CD4-positive, alpha-beta memory T cell (primary cell): ENCODE measurements around the gene RNF157. TPM values are rescaled to one million over a fixed set of nuclear protein-coding genes. Genes with fewer than 3 reads are reported as not detected.

Experiments
- CTCF ChIA-PET: fragments of 350-600 bp; sonication (Branson Sonifier 250); formaldehyde crosslinking; loops from one replicate; lab custom pipeline; 2021; ENCODE audit warnings: inconsistent platforms; ENCODE audit not compliant: partially characterized antibody; lab: Charles Lee
- POLR2A ChIA-PET: fragments of 350-600 bp; sonication (Branson Sonifier 250); formaldehyde crosslinking; loops from one replicate; lab custom pipeline; 2021; ENCODE audit not compliant: partially characterized antibody; lab: Charles Lee
- DNase-seq, 5 donors: peaks; one replicate each; pipeline versions ENCODE4 v3.0.0 to v3.0.0-alpha.2; 2020 to 2022; ENCODE audit warnings: mixed read lengths in 1 of 5
- H3K27ac ChIP-seq: one replicate; pipeline ENCODE4 v1.7.0; 2013; ENCODE audit warnings: low read depth, low read length
- H3K27me3 ChIP-seq: 2 replicates; pipeline ENCODE4 v1.7.0; 2013; ENCODE audit warnings: mild to moderate bottlenecking, low read length, moderate library complexity; ENCODE audit not compliant: insufficient read depth
- H3K36me3 ChIP-seq: 2 replicates; pipeline ENCODE4 v1.7.0; 2013; ENCODE audit warnings: mild to moderate bottlenecking, low read length, moderate library complexity; ENCODE audit not compliant: insufficient read depth
- H3K4me1 ChIP-seq: 2 replicates; pipeline ENCODE4 v1.7.0; 2013; ENCODE audit warnings: mild to moderate bottlenecking, low read length, moderate library complexity; ENCODE audit not compliant: insufficient read depth
- H3K4me3 ChIP-seq, 2 donors: one replicate each; pipeline ENCODE4 v1.7.0; 2013; ENCODE audit warnings: low read length in 2 of 2, mild to moderate bottlenecking in 1 of 2
- H3K9me3 ChIP-seq, 2 donors: one replicate each; pipeline ENCODE4 v1.7.0; 2013; ENCODE audit warnings: low read length in 2 of 2, control low read depth in 1 of 2; ENCODE audit not compliant: control insufficient read depth in 1 of 2
- H3K27ac Mint-ChIP-seq, 7 donors: one replicate each; pipeline ENCODE4 v1.8.0; 2020 to 2021; ENCODE audit warnings: mixed read lengths in 7 of 7, mild to moderate bottlenecking in 6 of 7, inconsistent platforms in 3 of 7, moderate library complexity in 3 of 7
- H3K27me3 Mint-ChIP-seq, 2 donors: one replicate each; pipeline ENCODE4 v1.8.0; 2020 to 2021; ENCODE audit warnings: mixed read lengths in 2 of 2
- H3K36me3 Mint-ChIP-seq, 2 donors: one replicate each; pipeline ENCODE4 v1.8.0; 2020 to 2021; ENCODE audit warnings: mixed read lengths in 2 of 2, inconsistent platforms in 1 of 2, mild to moderate bottlenecking in 1 of 2
- H3K4me1 Mint-ChIP-seq, 4 donors: one replicate each; pipeline ENCODE4 v1.8.0; 2020 to 2021; ENCODE audit warnings: mixed read lengths in 4 of 4, mild to moderate bottlenecking in 1 of 4
- H3K4me3 Mint-ChIP-seq, 8 donors: one replicate each; pipeline ENCODE4 v1.8.0; 2020 to 2021; ENCODE audit warnings: mixed read lengths in 8 of 8, mild to moderate bottlenecking in 7 of 8, moderate library complexity in 6 of 8, inconsistent platforms in 3 of 8
- H3K9me3 Mint-ChIP-seq, 8 donors: one replicate each; pipeline ENCODE4 v1.8.0; 2020 to 2021; ENCODE audit warnings: mixed read lengths in 8 of 8, mild to moderate bottlenecking in 5 of 8, inconsistent platforms in 3 of 8, moderate library complexity in 1 of 8
- intact Hi-C: fragments of 100-400 bp; cut with micrococcal nuclease; formaldehyde crosslinking; loops from one replicate; pipeline ENCODE4 v1.15.1; 2023
- polyA plus RNA-seq, 2 donors: library from polyadenylated mRNA; unstranded; fragments of 300-500 nt; fragmentation: Illumina TruSeq; gene quantifications; one replicate each; pipeline ENCODE4 v1.2.3, GENCODE V29; 2021
- total RNA-seq, 2 experiments: library from RNA; stranded (reverse); gene quantifications; one replicate each; pipeline ENCODE4 v1.2.3, GENCODE V29; 2021

Gene RNF157
- total and polyA plus RNA-seq, 4 experiments from 2014 or later, result 4.0 to 22.5 (median 20.0) TPM

DNA sequence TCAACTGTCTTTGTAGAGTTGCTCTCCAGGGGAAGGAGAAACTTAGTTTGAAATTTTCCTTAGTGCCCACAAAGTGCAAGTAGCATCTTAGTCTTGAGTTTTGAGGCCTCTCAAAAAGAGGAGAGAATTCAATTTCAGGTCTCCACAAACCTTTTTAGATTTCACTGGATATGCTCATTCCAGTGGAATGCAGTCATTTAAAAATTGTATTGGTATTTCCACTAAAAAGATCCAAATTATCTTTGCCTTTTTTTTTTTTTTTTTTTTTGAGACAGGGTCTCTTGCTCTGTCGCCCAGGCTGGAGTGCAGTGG lies 92.3 kb downstream of the RNF157 start:
- Histone ChIP-seq H3K4me1 (peaks cover 63% of the 10 kb centered on the region), H3K9me3 (no peaks in the 10 kb centered on the region), H3K4me3 (no peak overlapping the region), H3K36me3 (no peaks in the 10 kb centered on the region), H3K27ac (no peak overlapping the region), H3K27me3 (no peaks in the 10 kb centered on the region)
- Mint-ChIP-seq H3K4me1 (peaks cover 43 to 77% (median 60%) of the 10 kb centered on the region in 4 donors), H3K36me3 (peaks cover 16 to 23% of the 10 kb centered on the region in 2 donors), H3K9me3 (no peaks in the 10 kb centered on the region), H3K27ac (peak overlapping the region in 4 of 7 donors; percentile 51 to 73 (median 56)), H3K27me3 (no peaks in the 10 kb centered on the region), H3K4me3 (no peak overlapping the region)
- ChIA-PET CTCF (interaction anchor here (18.1 kb wide), 1 partner anchor 31 kb away, joined by 214 read pairs; no protein-coding TSS in a partner anchor), POLR2A (no interaction called here)
- no peak for DNase-seq
- intact Hi-C loops, result no loop called here

DNA sequence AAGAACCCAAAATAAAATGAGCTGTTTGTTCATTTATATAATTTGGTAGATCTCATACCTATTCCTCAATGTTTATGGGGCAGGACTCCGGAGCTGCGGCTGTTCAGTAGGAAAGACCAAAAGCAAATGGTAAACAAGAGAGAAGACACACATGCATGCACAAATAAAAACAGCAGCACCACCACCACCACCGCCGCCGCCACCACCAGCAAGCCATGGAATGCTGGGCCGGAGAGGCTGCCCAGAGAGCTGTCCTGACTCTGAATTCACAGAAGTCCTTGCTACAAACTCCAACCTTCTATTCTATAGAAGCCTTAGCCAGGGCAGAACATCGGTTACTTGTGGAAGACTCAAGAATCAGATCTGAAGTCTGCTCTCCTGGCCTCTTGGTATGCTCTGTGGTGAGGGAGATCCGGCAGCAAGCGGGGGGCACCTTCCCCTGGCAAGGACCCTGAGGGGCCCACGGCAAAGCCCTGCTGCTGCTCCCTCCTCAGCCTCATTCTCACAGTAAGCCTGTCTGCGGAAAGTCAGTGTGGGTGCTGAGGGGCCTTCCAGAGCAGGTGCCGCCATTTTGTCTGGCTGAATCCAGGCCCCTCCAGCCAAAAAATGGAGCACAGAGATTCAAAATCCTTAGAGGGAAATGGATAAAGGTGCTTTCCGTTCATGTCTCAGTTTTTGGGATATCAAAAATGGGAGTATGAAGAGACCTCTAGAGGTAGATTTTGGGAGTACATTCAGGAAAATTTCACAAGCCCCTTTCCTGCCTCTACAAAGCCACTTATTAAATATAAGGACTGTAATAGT lies 92.9 kb downstream of the RNF157 start:
- Histone ChIP-seq H3K27ac (no peak overlapping the region), H3K4me1 (peaks cover 63% of the 10 kb centered on the region), H3K27me3 (no peaks in the 10 kb centered on the region), H3K36me3 (no peaks in the 10 kb centered on the region), H3K4me3 (no peak overlapping the region), H3K9me3 (no peaks in the 10 kb centered on the region)
- intact Hi-C loops, result no loop called here
- ChIA-PET POLR2A (interaction anchor here (2.8 to 8.1 kb wide), 3 partner anchors 9 to 121 kb away, joined by 15 to 157 read pairs (median 149); partner anchors contain the start of gene UBALD2), CTCF (interaction anchor here (2.0 to 18.1 kb wide), 2 partner anchors 31 to 117 kb away, joined by 6 to 214 read pairs; no protein-coding TSS in a partner anchor)
- Mint-ChIP-seq H3K9me3 (no peaks in the 10 kb centered on the region), H3K27ac (peak overlapping the region; percentile 31 to 99 (median 64)), H3K27me3 (no peaks in the 10 kb centered on the region), H3K4me3 (no peak overlapping the region), H3K4me1 (peaks cover 43 to 77% (median 60%) of the 10 kb centered on the region in 4 donors), H3K36me3 (peaks cover 14 to 21% of the 10 kb centered on the region in 2 donors)
- DNase-seq, result no peak

DNA sequence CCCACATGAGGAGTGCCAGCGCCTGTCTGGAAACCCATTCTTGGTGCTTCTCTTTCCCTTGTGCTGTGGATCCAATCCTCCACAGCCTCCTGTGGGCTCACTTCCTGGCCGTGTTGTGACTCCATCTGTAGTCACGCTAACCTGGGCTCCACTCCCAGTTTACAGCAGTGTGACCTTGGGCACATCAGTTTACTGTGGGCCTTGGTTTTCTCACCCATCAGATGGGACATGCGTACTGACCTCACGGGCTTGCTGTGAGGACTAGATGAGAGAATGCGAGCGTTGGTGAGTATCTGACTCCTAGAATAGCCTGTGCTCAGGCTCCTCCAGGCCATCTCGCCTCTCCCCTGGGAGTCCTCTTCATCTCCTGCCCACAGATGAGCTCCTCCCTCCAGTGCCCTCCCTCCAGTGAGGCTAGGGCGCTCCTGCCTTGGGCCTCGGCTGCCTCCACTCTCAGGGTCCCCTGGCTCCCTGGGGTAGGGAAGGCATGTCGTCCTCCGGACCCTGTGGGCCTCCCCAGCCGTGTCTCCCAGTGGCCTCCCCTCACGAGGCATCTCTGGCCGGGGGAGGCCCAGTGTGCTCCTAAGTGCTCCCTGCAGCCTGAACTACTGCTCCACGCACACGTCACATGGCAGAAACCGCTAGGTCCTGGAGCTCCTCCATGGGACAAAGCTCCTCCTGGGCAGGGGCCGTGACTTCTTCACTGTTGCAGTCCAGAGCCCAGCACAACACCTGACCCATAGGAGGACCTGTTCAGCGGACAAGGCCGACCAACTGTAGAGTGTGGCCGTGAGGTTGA lies 94.0 kb downstream of the RNF157 start:
- DNase-seq, result no peak
- Mint-ChIP-seq H3K4me3 (peak overlapping the region in 7 of 8 donors; percentile 39 to 83 (median 73)), H3K27me3 (no peaks in the 10 kb centered on the region), H3K9me3 (no peaks in the 10 kb centered on the region), H3K27ac (peak overlapping the region; percentile 83 to 99 (median 97)), H3K4me1 (peaks cover 34 to 77% (median 57%) of the 10 kb centered on the region in 4 donors), H3K36me3 (peaks cover 6 to 10% of the 10 kb centered on the region in 2 donors)
- CTCF ChIA-PET, result interaction anchor here (1.0 to 18.1 kb wide), 9 partner anchors 13 to 137 kb away, joined by 3 to 214 read pairs (median 4); no protein-coding TSS in a partner anchor
- no peaks in the 10 kb centered on the region for H3K9me3 ChIP-seq
- H3K27ac ChIP-seq, result peak overlapping the region; percentile 75
- peak overlapping the region in 1 of 2 donors; percentile 36 for H3K4me3 ChIP-seq
- POLR2A ChIA-PET, result interaction anchor here (0.6 to 8.1 kb wide), 24 partner anchors 6 to 525 kb away, joined by 3 to 157 read pairs (median 4); partner anchors contain the start of genes SRP68 and UBALD2
- peaks cover 63% of the 10 kb centered on the region for H3K4me1 ChIP-seq
- intact Hi-C loops, result no loop called here
- no peaks in the 10 kb centered on the region for H3K27me3 ChIP-seq
- no peaks in the 10 kb centered on the region for H3K36me3 ChIP-seq

DNA sequence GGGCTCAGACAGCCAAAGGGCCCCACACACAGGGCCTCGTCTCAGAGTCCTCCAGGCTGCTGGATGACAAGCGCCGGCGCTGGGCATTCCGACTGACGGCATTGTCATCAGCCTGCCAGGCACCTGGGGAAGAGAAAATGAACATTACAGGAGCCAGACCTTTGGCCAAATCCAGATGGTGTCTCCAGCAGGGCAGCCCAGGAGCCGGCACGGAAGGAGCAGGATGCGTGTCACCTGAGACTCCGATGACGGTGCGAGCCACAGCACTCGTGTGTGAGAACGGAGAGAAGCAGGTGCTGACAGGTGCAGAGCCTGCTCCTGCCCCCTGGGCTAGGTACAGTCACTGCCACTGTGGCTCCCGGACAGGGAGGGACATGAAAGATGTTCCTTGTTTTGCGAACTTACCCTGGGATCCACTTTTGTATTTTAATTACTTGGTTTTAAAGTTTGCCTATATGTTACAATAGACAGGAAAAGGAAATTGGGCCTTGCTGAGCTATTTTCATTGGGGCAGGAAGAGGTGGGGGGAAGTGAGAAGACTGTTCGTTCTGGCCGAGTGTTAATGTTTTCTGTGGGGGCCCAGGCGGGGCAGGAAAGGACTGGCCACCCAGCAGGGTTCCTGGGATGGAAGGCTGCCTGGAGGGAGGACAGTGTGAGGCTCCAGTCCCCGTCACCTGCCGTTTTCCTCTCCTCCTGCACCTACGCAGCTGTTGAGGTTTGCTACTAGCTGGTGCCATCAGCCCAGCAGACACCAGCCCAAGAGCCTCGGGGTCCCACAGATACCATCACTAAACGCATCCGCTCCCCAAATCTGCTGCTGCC lies 94.9 kb downstream of the RNF157 start:
- peak overlapping the region; percentile 39 to 83 (median 73) for H3K4me3 Mint-ChIP-seq
- ChIA-PET CTCF (interaction anchor here (0.7 to 18.1 kb wide), 11 partner anchors 12 to 136 kb away, joined by 3 to 214 read pairs (median 4); no protein-coding TSS in a partner anchor), POLR2A (interaction anchor here (0.6 to 8.1 kb wide), 28 partner anchors 7 to 526 kb away, joined by 3 to 157 read pairs (median 4); partner anchors contain the start of genes SRP68 and UBALD2)
- Histone ChIP-seq H3K9me3 (no peaks in the 10 kb centered on the region), H3K4me1 (peaks cover 66% of the 10 kb centered on the region), H3K27ac (peak overlapping the region; percentile 75), H3K4me3 (peak overlapping the region in 1 of 2 donors; percentile 36), H3K36me3 (no peaks in the 10 kb centered on the region), H3K27me3 (peaks cover 4% of the 10 kb centered on the region)
- H3K36me3 Mint-ChIP-seq, result peaks cover 2 to 4% of the 10 kb centered on the region in 2 donors
- H3K27ac Mint-ChIP-seq, result peak overlapping the region; percentile 83 to 99 (median 97)
- H3K9me3 Mint-ChIP-seq, result no peaks in the 10 kb centered on the region
- DNase-seq, result peak; percentile 62 to 72 (median 67)
- intact Hi-C loops, result loop anchor here (1.0 kb wide), 1 partner anchor 37 kb away; no protein-coding TSS in a partner anchor
- peaks cover 35 to 74% (median 56%) of the 10 kb centered on the region in 4 donors for H3K4me1 Mint-ChIP-seq
- peaks cover 0 to 2% of the 10 kb centered on the region in 2 donors for H3K27me3 Mint-ChIP-seq

DNA sequence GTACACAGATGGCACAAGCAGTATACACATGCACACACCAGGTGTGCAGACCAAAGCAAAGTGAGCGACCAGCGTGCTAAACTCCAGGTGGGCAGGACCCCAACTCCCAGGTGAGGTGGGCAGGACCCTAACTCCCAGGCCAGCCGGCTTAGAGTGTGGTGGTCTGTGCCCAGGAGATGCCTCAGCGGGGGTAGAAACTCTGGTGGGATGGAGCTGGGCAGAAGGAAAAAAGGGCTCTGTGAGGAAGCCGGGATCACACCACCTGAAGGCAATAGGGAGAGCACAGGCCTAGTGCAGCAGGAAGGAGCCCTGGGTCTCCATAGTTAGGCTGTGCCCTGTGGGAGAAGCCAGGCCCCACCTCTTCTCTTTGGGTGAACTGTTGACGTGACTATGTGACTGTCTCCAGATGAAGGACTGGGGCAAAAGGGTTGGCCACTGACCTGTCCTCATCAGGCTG lies 97.7 kb downstream of the RNF157 start:
- peak overlapping the region; percentile 82 to 94 (median 90) for H3K27ac Mint-ChIP-seq
- DNase-seq, result no peak
- intact Hi-C loops, result no loop called here
- H3K27me3 ChIP-seq, result peaks cover 4% of the 10 kb centered on the region
- H3K9me3 ChIP-seq, result no peaks in the 10 kb centered on the region
- no peak overlapping the region for H3K4me3 ChIP-seq
- no peaks in the 10 kb centered on the region for H3K36me3 Mint-ChIP-seq
- ChIA-PET CTCF (interaction anchor here (0.9 to 18.1 kb wide), 5 partner anchors 9 to 137 kb away, joined by 3 to 214 read pairs (median 10); no protein-coding TSS in a partner anchor), POLR2A (interaction anchor here (0.7 to 8.1 kb wide), 12 partner anchors 9 to 126 kb away, joined by 3 to 157 read pairs (median 4); partner anchors contain the start of genes EXOC7 and UBALD2)
- peaks cover 73% of the 10 kb centered on the region for H3K4me1 ChIP-seq
- no peak overlapping the region for H3K27ac ChIP-seq
- H3K4me3 Mint-ChIP-seq, result peak overlapping the region in 6 of 8 donors; percentile 32 to 94 (median 78)
- no peaks in the 10 kb centered on the region for H3K9me3 Mint-ChIP-seq
- no peaks in the 10 kb centered on the region for H3K36me3 ChIP-seq
- H3K27me3 Mint-ChIP-seq, result peaks cover 3% of the 10 kb centered on the region in 2 donors
- H3K4me1 Mint-ChIP-seq, result peaks cover 39 to 74% (median 56%) of the 10 kb centered on the region in 4 donors

DNA sequence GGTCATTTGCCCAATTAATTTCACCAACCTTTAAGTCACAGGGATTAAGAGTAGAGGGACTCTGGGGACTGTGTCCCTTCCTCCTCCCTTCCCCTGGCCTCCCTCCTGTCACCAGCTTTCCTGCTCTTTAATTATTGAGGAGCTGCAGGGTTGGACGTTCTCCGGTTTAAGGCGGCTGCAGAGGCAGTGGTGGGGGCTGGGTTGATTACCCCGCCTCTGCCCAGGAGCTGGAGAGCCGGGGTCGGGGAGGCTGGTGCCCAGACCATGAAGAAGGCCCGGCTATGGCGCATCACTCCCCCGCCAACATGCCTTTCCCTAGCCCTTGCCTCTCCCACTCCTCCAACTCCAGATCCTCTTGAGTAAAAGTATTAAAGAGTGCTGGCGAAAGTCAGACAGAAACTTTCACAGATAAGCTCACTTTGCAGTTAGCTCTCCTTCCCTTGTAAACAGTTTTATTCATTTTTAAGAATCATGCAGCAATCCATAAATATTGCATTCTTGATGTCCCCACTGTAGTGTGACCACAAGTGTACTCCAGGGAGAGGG lies 98.2 kb downstream of the RNF157 start:
- ChIA-PET POLR2A (interaction anchor here (0.7 to 8.1 kb wide), 11 partner anchors 10 to 127 kb away, joined by 3 to 157 read pairs (median 4); partner anchors contain the start of genes EXOC7 and UBALD2), CTCF (interaction anchor here (0.9 to 18.1 kb wide), 6 partner anchors 10 to 137 kb away, joined by 3 to 214 read pairs (median 8); no protein-coding TSS in a partner anchor)
- H3K27ac Mint-ChIP-seq, result peak overlapping the region; percentile 82 to 94 (median 87)
- intact Hi-C loops, result no loop called here
- H3K4me3 Mint-ChIP-seq, result peak overlapping the region; percentile 37 to 94 (median 83)
- H3K27me3 ChIP-seq, result peaks cover 4% of the 10 kb centered on the region
- DNase-seq, result no peak
- no peaks in the 10 kb centered on the region for H3K36me3 Mint-ChIP-seq
- no peaks in the 10 kb centered on the region for H3K9me3 ChIP-seq
- H3K4me1 Mint-ChIP-seq, result peaks cover 39 to 70% (median 54%) of the 10 kb centered on the region in 4 donors
- no peak overlapping the region for H3K4me3 ChIP-seq
- no peaks in the 10 kb centered on the region for H3K36me3 ChIP-seq
- H3K27me3 Mint-ChIP-seq, result peaks cover 3% of the 10 kb centered on the region in 2 donors
- H3K9me3 Mint-ChIP-seq, result no peaks in the 10 kb centered on the region
- peaks cover 73% of the 10 kb centered on the region for H3K4me1 ChIP-seq
- no peak overlapping the region for H3K27ac ChIP-seq
